NCI-H748 treated with DMSO at 0.1 percent for 48 hours (cell line): ENCODE results near the gene CGB5.

ENCODE experiments used
- DNase-seq: peaks from one replicate; lab custom pipeline; 2025; lab: John Stamatoyannopoulos, UW

The CGB5 gene

GRCh38 chr19:49057636-49058234, 14.1 kb downstream of the CGB5 start, which contains the start of gene CGB7:
Gene CGB7 (minus strand): TSS chr19:49057749. CDS start chr19:49055375, 2,374 bp downstream.
- DNase-seq = peak; percentile 54

- no peak for DNase-seq
Measured at GRCh38 chr19:49058562-49058961, 14.9 kb downstream of the CGB5 start.

GRCh38 chr19:49059053-49059452, 15.4 kb downstream of the CGB5 start:
- DNase-seq = no peak

GRCh38 chr19:49061000-49061399, 17.4 kb downstream of the CGB5 start:
- DNase-seq = no peak

- DNase-seq = no peak
Measured at GRCh38 chr19:49061445-49061844, 17.8 kb downstream of the CGB5 start.

GRCh38 chr19:49064029-49064629, 20.5 kb downstream of the CGB5 start:
- no peak for DNase-seq

- DNase-seq = no peak
Measured at GRCh38 chr19:49064768-49065611, 21.3 kb downstream of the CGB5 start, which contains the start of gene NTF4. Gene NTF4 (minus strand): TSS chr19:49064818. CDS start chr19:49061997, 2,821 bp downstream.

GRCh38 chr19:49065905-49066512, 22.4 kb downstream of the CGB5 start:
- no peak for DNase-seq

GRCh38 chr19:49067554-49067953, 23.9 kb downstream of the CGB5 start:
- no peak for DNase-seq

- DNase-seq = no peak
Measured at GRCh38 chr19:49069026-49069425, 25.4 kb downstream of the CGB5 start.

- no peak for DNase-seq
Measured at GRCh38 chr19:49070416-49070815, 26.8 kb downstream of the CGB5 start.

GRCh38 chr19:49071860-49072547, 28.4 kb downstream of the CGB5 start:
- no peak for DNase-seq

GRCh38 chr19:49073514-49074378, 30.1 kb downstream of the CGB5 start:
- no peak for DNase-seq

- DNase-seq = peak; percentile 24
Measured at GRCh38 chr19:49074869-49075268, 31.2 kb downstream of the CGB5 start.

GRCh38 chr19:49080392-49080791, 36.7 kb downstream of the CGB5 start:
- no peak for DNase-seq

GRCh38 chr19:49081273-49081672, 37.6 kb downstream of the CGB5 start:
- no peak for DNase-seq

GRCh38 chr19:49084206-49085019, 40.8 kb downstream of the CGB5 start:
- DNase-seq = no peak

GRCh38 chr19:49085020-49085867, 41.6 kb downstream of the CGB5 start, which contains the start of gene SNRNP70:
Gene SNRNP70 (plus strand): TSS chr19:49085451. CDS start chr19:49086415, 964 bp downstream.
- peak; percentile 100 for DNase-seq

- DNase-seq = no peak
Measured at GRCh38 chr19:49085868-49086232, 42.2 kb downstream of the CGB5 start.
